GM12873 (cell line): ENCODE measurements around the gene DTD1.

Experiments
- TF ChIP-seq, protein P1 (sequence below): IDR thresholded peaks from 2 replicates; pipeline ENCODE4 v1.5.1; 2012; ENCODE audit warnings: low read depth, mild to moderate bottlenecking, moderate library complexity, low read length, control low read depth; ENCODE audit not compliant: insufficient read depth; ENCODE audit errors: missing control alignments

Gene DTD1

DNA sequence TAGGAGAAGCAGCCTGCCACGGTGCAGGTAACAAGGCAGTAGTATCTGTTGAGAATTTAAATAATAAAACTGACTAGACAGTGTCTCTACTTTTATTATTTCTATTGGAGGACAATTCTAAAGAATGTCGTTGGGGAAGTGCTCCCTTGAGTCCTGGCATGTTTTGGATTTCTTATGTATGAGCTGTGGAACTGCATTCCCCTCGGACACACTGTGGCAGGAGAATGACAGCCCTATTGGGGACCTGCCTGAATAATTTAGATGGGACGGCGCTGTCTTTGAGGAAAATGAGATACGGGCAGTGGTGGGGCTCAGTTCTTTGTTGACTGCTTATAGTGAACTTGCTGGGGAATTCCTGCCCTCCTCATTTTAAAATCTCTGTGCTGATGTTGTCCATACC, 223.3 kb downstream of the DTD1 start:
- TF ChIP-seq, protein P1, sequence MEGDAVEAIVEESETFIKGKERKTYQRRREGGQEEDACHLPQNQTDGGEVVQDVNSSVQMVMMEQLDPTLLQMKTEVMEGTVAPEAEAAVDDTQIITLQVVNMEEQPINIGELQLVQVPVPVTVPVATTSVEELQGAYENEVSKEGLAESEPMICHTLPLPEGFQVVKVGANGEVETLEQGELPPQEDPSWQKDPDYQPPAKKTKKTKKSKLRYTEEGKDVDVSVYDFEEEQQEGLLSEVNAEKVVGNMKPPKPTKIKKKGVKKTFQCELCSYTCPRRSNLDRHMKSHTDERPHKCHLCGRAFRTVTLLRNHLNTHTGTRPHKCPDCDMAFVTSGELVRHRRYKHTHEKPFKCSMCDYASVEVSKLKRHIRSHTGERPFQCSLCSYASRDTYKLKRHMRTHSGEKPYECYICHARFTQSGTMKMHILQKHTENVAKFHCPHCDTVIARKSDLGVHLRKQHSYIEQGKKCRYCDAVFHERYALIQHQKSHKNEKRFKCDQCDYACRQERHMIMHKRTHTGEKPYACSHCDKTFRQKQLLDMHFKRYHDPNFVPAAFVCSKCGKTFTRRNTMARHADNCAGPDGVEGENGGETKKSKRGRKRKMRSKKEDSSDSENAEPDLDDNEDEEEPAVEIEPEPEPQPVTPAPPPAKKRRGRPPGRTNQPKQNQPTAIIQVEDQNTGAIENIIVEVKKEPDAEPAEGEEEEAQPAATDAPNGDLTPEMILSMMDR = no peak

DNA sequence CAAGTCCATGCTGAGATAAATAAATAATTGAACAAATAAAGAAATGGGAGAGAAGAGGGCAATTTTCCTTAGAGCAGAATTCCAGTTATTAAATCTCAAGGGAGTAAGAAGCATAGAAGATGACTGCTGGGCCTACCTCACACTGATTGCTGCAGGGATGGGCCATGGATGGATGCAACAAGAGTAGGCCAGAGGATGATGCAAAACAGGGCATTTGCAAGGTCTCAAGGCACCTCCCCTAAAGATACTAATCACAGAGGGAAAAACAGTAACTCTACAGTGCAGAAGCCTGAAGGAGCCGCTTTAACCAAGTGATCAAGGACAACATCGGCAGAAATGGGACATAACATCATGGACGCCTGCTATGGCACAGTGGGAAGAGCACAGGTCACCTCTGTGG, 224.1 kb downstream of the DTD1 start:
- TF ChIP-seq, protein P1 = no peak

DNA sequence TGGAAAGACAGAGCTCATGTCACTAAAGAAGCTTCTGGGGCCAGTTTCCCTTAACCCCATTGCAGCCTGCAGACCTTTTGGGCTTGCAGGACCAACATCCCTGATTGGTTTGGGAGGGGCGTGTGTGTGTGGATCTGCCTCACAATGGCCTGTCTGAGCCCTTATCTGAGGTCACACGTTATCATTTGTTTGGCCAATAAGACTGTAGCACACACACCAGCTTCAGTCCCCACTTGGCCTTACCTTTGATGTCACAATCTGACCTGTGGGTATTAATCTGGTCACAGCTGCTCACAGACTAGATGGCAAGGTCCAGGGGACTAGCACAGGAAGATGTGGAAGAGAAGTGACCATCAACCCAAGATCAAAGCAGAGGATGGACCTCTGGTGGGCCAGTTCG, 225.6 kb downstream of the DTD1 start, which contains the start of gene SCP2D1:
Gene SCP2D1 (plus strand): TSS at position 301 of the 400 bp plus-strand sequence. CDS start 33 bp downstream, at position 334.
- TF ChIP-seq, protein P1 = no peak

DNA sequence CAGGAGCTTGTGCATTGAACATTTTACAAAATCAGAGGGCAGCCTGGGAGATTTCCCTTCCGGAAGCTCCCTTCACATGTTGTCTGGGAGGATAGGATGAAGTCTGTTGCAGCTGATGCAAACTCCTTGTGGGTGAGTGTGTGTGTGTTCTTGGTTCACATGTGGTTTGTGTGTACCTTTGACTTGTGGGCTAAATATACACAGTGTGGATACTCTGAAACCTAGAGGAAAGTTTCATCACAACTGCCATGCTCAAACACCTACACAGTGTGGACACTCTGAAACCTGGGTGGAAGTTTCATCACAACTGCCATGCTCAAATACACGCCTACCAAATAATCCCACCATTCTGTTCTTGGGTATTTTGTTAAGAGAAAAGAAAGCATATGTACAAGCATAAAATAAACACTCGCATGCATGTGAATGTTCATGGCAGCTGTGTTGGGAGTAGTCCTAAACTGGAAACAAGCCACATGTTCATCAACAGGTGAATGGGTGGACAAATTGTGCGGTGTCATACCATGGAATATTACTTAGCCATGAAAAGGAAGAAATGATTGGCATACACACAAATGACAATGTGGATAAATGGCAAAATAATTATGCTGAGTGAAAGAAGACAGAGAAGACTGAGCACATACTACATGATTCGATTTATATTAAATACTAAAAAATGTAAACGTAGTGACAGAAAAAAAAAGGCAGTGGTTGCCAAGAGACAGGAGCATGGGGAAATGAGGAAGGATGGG, 227.5 kb downstream of the DTD1 start:
- TF ChIP-seq, protein P1 = no peak
